Amniotic stem cell (primary cell): ENCODE results near the gene YWHAH.

Experiments used
- DNase-seq: peaks from one replicate; lab custom pipeline; 2025; lab: John Stamatoyannopoulos, UW

The YWHAH gene

DNA sequence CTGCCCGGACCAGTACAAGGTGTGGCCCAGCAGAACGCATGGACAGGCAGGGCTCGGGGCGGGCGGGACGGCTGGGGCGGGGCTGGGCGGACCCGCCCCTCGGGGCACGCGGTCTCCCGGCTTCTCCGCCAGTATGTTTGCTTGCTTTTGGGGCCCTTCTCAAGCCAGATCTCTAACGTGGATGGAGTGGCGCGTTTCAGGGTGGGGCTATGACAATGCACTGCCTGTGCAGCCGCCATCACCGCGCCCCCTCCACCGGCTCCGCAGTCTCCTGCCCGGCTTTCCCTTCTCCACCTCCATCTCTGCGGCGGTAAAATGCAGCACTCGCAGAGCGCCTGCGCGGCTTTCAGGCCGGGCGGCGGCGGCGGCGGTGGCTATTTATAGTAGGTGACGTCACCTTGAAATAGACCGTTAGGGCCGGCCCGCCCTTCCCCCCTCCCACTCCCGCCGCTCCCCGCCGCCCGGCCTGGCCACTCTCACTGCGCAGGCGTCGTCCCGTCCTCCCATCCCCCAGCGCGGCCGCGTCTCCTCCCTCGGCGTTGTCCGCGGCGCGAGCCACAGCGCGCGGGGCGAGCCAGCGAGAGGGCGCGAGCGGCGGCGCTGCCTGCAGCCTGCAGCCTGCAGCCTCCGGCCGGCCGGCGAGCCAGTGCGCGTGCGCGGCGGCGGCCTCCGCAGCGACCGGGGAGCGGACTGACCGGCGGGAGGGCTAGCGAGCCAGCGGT, at the start of gene YWHAH:
Gene YWHAH, plus strand, starts transcription at position 558 of the 722 bp plus-strand sequence. CDS start 199 bp downstream, outside the sequence.
- DNase-seq, result peak; percentile 78

DNA sequence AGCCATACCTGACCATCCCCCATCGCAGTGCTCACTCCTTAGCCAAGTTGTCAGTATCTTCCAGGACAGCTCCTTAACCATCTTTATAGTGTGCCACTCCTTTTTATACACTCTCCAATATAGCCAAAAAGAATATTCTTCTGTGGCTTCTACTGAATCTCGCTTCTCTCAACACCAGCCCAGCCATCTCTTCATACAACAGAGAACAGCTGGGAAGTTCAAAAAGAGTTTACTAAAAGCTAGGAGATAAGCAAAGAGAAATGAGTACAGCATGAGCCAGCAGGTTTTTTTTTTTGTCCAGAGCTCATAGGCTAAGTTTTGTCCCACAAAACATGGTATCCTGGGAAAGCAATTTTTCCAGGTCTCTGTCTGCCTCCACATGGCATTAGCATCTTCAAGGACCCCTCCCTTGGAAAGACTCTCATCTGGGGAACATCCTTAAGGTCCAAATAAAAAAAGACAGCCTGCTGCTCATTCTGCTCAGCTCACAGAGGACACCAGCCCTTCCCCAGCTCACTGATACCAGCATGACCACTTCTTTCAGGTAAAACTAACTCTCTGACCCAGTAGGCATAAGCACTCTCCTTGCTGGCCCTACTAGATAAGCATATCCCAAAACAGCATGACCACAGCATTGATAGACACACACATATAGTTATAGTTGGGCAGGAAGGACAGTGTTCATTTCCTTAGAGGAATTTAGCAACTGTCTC, 48.8 kb upstream of the YWHAH start:
- DNase-seq, result no peak

GRCh38 chr22:31896472-31896871, 47.9 kb upstream of the YWHAH start:
- no peak for DNase-seq

DNA sequence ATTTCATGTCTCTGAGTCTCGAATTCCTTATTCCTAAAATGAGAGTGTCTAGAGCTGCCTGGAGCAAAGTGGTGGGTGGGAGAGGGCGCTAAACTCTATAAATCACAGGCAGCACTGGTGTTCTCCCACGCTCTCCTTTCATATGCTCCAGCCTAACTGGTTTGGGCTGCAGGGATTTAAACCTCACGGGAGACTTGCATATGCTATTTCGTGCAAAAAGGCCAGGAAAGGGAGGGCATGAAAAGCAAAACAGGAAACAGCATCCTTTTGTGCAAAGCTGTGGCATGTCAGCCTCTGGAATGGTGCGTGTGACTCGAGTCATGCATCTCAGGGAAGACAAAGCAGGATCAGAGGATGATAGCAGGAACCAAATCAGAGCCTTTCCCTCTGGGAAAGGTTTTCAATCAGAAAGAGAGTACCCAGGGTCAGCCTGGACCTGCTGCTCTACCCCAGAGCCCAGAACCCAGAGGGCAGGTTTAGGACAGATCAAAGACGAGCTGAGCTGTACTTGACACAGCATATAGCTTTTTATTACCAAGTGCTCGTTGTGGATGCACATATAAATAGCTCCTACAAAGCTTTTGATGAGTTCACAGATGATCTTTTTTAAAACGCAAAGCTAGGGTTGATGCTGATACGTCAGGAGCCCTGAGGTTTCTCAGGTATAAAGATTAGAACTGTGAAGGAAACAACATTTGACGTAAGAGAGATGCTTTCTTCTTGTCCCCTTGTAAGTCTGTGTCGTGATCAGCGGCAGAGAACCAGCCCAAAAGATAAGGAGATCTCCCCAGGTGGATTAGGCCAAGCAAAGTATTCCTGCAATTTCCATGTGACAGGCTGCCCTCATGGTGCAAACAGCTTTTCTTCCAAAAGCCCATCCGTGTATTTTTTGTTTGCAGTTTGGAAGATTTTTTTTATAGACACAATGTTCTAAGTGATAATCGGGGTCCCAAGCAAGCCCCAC, 46.2 kb upstream of the YWHAH start:
- no peak for DNase-seq

DNA sequence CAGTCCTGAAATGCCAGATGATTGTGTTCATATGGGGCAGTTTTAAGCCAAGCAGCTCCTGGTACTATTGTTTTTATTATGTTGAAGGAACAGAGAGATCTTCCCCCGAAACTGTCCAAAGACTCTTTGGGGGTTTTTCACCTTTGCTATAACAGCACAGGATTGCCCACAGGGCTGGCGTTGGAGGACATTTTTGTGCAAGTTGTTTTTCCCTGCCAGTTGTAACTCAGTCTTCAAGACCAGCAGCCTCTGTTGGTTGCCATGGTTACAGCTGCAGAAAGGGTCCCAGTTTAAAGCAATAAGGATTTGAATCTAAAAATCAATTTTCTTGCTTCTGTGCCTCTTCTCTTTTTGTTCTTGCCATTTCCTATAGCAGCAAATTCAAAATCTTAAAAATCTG, 45.4 kb upstream of the YWHAH start:
- no peak for DNase-seq

- DNase-seq, result no peak
Observed at GRCh38 chr22:31899669-31900068, 44.7 kb upstream of the YWHAH start.

DNA sequence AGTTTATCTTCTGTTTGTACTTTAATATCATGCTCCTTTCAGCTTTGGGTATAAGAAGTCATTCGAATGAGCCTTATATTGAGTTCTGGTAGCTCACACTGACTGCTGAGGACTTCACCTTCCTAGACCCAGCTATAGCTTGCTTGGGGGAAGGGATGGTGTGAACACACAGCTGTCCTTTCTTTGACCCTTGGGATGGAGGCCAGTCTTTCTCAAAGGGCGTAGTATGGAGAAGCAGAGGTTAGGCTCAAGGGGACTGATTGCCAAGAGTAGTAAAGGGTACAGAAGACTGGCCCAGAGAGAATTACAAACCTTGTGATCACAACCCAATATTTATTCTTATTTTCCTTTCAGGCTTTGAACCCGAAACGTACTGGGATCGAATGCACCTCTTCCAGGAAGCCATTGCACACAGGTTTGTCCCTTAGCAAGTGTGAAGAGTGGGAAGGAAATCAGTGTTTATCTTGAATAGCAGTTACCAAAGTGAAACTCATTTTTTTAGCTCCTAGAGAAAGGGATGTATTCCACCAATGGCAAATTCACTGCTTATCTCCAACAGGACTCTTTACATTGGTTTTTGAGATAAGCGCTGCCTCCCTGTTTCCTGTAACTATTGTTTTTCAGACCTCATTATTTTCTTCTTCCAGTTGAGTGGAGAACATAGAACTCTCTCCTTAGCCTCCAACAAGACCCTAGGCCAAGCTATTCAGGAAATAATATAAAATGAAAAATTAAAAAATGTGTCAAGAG, 42.8 kb upstream of the YWHAH start:
- no peak for DNase-seq

DNA sequence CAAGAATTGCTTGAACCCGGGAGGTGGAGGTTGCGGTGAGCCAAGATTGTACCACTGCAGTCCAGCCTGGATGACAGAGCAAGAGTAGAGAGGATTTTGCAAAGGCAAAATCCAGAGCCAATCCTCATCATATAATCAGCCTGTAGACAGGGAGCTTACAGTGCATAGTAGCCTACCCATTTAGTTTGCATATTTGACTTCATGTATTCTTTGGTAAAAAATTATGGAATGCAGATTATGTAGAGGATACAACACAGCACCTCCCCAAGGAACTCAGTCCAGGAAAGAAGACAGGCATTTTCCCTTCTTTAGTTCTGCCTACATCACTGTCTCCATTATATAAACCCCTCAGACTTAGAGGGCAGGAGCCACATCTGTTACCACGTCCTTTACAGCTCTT, 39.7 kb upstream of the YWHAH start:
- no peak for DNase-seq

- DNase-seq, result no peak
Observed at GRCh38 chr22:31905356-31905755, 39.0 kb upstream of the YWHAH start.

GRCh38 chr22:31906086-31906485, 38.2 kb upstream of the YWHAH start:
- DNase-seq, result no peak

DNA sequence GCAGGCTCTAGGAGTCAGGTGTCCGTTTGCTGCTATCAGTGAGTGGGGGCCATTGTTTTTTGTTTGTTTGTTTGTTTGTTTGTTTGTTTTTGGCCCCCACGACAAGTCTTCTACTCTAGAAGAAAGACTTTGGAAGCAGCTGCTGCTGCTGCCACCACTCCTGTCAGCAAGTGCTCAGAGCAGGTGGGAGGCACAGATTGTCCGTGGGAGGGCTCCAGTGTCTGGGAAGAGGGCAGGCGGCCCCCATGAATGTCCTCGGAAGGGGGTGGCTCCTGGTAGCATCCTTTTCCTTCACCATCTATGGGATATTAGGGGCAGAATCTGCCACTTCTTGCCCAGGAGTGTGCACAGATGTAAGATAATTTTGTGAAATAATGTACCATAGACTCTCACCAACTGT, 37.8 kb upstream of the YWHAH start:
- no peak for DNase-seq

DNA sequence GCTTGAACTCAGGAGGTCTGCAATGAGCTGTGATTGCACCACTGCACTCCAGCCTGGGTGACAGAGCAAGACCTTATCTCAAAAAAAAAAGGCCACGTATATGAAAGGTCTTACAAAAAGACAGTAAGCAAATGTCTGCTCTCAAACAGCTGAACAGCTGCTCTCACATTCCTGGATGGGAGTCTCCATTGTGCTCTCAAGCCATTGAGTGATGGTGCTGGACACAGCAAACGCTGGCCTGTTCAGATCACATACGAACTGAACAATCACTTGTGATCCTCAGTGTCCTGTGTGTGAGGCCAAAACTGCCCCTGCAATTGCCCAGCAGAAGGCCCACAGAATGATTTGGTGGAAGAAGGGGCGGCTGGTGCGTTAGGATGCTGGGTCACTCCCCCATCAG, 34.4 kb upstream of the YWHAH start:
- no peak for DNase-seq

DNA sequence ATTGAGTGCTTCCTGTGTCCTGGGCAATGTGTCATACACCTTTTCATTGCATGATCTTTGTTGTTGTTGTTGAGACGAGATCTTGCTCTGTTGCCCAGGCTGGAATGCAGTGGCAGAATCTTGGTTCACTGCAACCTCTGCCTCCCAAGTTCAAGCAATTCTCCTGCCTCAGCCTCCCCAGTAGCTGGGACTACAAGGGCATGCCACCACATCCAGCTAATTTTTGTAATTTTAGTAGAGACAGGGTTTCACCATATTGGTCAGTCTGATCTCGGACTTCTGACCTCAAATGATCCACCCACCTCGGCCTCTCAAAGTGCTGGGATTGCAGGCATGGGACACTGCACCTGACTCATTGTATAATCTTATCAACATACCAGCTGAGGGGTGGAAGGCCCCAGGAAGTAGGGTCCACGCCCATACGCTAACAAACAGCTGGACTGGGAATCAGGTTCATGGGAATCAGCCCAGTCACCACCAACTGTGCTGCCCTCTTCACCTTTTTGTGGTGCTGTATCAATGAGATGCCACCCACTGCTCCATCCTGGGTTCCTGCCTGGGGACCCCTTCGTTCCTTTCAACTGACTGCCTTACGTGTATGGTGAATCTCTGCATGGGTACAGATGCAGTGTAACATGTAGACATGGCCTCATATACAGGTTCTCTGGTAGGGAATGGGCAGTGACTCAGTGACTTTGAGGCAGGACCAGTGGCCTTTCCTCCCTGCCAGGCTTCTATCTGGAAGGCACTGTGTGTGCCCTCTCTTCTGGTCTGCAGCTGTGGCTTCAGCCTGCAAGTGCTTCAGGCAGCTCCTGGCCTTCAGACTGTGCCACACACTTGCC, 32.5 kb upstream of the YWHAH start:
- no peak for DNase-seq

GRCh38 chr22:31912407-31912743, 32.0 kb upstream of the YWHAH start:
- no peak for DNase-seq

DNA sequence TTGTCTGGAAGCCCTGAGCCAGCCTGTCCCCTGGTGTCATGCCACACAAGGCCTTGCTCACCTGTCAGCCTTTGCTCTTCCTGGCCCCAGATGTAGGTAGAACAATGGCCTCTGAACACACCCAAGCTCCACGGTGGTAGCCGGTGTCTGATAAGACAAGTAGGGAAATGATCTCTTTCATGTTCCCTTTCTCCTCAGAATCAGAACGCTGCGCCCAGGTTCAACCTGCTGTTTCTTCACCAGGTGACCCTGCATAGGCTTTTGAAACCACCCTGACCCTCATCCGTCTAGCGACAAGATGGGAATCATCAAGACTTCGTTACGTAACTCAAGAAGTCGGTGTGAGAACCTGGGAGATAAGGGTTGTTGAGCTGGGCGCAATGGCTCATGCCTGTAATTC, 28.7 kb upstream of the YWHAH start:
- no peak for DNase-seq

DNA sequence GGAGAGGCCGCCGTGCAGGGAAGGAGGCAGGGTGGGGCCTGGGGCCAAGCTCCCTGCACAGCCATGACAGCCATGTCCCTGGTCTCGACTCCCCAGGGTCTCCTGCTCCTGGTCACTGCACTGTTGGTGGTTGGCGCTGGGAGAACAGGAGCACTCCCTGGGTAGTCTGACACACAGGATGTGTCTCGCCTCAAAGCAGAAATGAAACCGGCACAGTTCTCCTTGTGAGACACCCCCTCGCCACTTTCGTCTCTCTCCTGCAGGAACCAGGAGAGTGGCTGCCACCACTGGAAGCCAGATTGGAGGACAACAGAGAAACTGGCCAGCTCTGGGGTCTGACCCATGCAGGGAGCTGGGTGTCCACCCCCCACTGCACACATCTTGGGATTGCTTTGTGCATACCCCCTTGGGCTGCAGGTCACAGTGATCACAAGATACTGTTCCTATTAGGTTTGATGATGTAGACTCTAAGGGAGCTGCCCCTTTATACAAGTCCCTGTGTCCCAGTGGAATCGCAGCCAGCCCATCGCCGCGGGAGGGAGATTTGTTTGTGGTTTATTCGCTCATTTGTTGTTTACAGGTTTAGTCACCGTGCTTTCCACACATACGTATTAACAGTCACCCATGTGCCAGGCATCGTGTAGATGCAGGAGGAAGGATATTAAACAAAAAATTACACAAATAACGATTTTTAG, 27.0 kb upstream of the YWHAH start:
- DNase-seq, result no peak

- no peak for DNase-seq
Observed at GRCh38 chr22:31919730-31920129, 24.6 kb upstream of the YWHAH start.

- no peak for DNase-seq
Observed at GRCh38 chr22:31920306-31920705, 24.0 kb upstream of the YWHAH start.

DNA sequence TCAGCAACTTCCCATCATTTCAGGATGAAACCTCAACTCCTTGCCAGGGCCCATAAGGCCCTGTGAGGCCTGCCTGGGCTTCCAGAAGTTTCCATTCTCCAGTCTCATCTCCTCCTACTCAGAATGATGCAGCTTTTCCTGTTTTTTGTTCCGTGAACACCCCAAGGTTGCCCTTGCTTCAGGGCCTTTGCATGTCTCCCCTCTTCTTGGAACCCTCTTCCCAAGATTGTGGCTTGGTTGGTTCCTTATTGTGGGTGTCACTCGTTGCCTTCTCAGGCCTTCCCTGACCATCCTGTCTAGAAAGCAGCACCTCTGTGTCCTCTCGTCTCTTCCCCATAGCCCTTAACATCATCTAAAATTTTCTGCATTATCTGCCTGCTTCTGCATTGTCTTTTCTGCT, 23.2 kb upstream of the YWHAH start:
- no peak for DNase-seq

DNA sequence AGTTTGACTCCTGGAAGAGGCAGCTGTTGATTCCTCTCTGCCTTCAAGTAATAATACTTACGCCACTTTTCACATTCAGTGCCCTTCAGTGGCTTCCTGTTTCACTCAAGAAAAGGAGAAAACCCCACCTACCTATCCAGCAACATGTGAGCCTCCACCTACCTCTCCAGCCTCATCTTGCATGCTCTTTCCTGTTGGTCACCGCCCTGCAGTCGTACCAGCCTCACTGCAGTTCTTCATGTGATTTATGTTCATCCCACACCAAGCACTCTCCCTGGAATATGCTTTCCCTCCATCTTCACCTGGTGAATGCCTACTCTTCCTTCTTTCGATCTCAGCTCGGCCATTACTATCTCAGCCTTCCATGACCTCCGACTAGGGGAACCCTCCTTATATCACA, 21.8 kb upstream of the YWHAH start:
- DNase-seq, result no peak
